GM12872 (cell line): Measurements from ENCODE around the gene FRMD4A.

Source experiments
- CTCF ChIP-seq: IDR thresholded peaks from 3 replicates; pipeline ENCODE4 v1.5.1; 2011; ENCODE audit warnings: low read depth, mild to moderate bottlenecking, low read length, moderate library complexity; ENCODE audit not compliant: insufficient read depth

Gene FRMD4A

GRCh38 chr10:13686331-13686752, 644.4 kb downstream of the FRMD4A start:
- no peak for TF ChIP-seq CTCF

GRCh38 chr10:13685885-13686284, 644.8 kb downstream of the FRMD4A start:
- TF ChIP-seq CTCF = no peak

GRCh38 chr10:13684806-13685482, 645.8 kb downstream of the FRMD4A start:
- TF ChIP-seq CTCF = no peak

- TF ChIP-seq CTCF = no peak
Measured at GRCh38 chr10:13684252-13684791, 646.4 kb downstream of the FRMD4A start.

GRCh38 chr10:13683017-13683416, 647.7 kb downstream of the FRMD4A start:
- TF ChIP-seq CTCF = no peak

- no peak for TF ChIP-seq CTCF
Measured at GRCh38 chr10:13681960-13682359, 648.8 kb downstream of the FRMD4A start.

GRCh38 chr10:13681528-13681927, 649.2 kb downstream of the FRMD4A start:
- no peak for TF ChIP-seq CTCF
